Measurements from ENCODE around the gene ACAD8. TPM values are rescaled to one million over a fixed set of nuclear protein-coding genes. Genes with fewer than 3 reads are reported as not detected.

The ACAD8 gene
- polyA plus RNA-seq, 1 donor (not counting 4 experiments of a cell fraction or from before 2014, with no cell fraction given): 21.7 TPM

DNA sequence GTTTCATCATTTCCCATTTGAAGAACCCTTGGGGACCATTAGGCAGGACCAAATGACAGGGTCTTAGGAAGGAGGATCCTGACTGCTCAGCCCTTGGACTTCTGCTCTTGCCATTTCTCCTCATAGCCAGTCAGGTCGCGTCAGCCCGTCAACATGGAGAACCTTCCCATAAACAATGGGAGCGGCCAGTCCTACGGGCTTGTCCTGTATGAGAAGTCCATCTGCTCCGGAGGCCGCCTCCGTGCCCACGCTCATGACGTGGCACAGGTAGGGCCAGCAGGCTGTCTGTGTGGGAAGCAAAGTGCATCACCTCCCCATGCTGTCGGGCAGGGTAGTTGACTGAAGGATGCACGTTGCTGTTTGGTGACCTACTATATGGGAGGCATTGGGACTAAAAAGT lies 58.9 kb downstream of the ACAD8 start:
- Histone ChIP-seq H3K9me1 (ENCODE audit: control insufficient read depth, extremely low read depth, insufficient read depth, low read length) (no peaks in the 10 kb centered on the region), H4K20me1 (ENCODE audit: control insufficient read depth, extremely low read depth, insufficient read depth, low read length) (no peaks in the 10 kb centered on the region), H3K79me2 (ENCODE audit: control insufficient read depth, insufficient read depth, low read length) (no peaks in the 10 kb centered on the region), H3K4me2 (ENCODE audit: control insufficient read depth, extremely low read depth, insufficient read depth, low read depth, low read length) (no peak overlapping the region), H3K4me3 (ENCODE audit: control insufficient read depth in 2 of 3, extremely low read depth in 1 of 3, insufficient read depth in 2 of 3, low read depth in 1 of 3, low read length in 3 of 3) (no peak overlapping the region), H3K27ac (ENCODE audit: control insufficient read depth, insufficient read depth, low read length) (no peak overlapping the region), H3K4me1 (ENCODE audit: control insufficient read depth, extremely low read depth, insufficient read depth, low read length) (no peaks in the 10 kb centered on the region), H3K36me3 (ENCODE audit: control insufficient read depth in 2 of 2, extremely low read depth in 1 of 2, insufficient read depth in 2 of 2, low read length in 2 of 2) (no peaks in the 10 kb centered on the region), H2AFZ (ENCODE audit: control insufficient read depth, low read length) (no peak overlapping the region), H3K9ac (ENCODE audit: control insufficient read depth, extremely low read depth, insufficient read depth, low read length) (no peak overlapping the region), H3K27me3 (ENCODE audit: control insufficient read depth, extremely low read depth, insufficient read depth, low read length) (no peaks in the 10 kb centered on the region), H3K9me3 (ENCODE audit: control insufficient read depth, low read depth, low read length) (no peaks in the 10 kb centered on the region)
- FAIRE-seq (no peak), DNase-seq (ENCODE audit: low read depth, low spot score) (no peak)
- dilution Hi-C loops (cut with MboI; ENCODE audit: extremely low pct_ligation_motif_present, low sequenced_read_pairs): no loop called here
- TF ChIP-seq EZH2 (IDR thresholded peaks at IDR 0.05; ENCODE audit: low read length): no peak
- TF ChIP-seq, protein P1, sequence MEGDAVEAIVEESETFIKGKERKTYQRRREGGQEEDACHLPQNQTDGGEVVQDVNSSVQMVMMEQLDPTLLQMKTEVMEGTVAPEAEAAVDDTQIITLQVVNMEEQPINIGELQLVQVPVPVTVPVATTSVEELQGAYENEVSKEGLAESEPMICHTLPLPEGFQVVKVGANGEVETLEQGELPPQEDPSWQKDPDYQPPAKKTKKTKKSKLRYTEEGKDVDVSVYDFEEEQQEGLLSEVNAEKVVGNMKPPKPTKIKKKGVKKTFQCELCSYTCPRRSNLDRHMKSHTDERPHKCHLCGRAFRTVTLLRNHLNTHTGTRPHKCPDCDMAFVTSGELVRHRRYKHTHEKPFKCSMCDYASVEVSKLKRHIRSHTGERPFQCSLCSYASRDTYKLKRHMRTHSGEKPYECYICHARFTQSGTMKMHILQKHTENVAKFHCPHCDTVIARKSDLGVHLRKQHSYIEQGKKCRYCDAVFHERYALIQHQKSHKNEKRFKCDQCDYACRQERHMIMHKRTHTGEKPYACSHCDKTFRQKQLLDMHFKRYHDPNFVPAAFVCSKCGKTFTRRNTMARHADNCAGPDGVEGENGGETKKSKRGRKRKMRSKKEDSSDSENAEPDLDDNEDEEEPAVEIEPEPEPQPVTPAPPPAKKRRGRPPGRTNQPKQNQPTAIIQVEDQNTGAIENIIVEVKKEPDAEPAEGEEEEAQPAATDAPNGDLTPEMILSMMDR (optimal IDR thresholded peaks at IDR 0.05 in 1 of 3, IDR thresholded peaks at IDR 0.05 in 1 of 3, conservative IDR thresholded peaks at IDR 0.05 in 1 of 3; ENCODE audit: extremely low read depth in 1 of 3, insufficient read depth in 2 of 3, low read length in 3 of 3): no peak

DNA sequence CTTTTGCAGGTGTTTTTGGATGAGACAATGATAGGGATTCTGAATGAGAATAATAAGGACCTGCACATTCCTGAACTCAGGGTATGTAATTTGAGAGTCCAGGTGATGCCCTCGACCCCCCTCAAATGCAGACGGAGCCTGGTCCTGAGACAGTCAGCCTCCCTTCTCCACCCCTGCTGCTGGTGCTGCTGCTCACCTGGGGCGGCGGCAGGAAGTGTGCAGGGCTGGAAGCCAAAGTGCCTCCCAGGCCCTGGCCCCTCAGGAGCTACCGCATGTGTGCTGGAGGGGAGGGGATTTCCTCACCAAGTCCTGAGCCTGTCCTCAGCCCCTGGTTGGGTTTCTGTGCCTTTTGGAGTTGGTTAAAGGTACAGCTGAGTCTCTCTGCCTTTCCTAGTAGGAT lies 59.4 kb downstream of the ACAD8 start:
- no peaks in the 10 kb centered on the region for H3K27me3 ChIP-seq (ENCODE audit: control insufficient read depth, extremely low read depth, insufficient read depth, low read length)

More for the DNA sequence above, 59.4 kb downstream of the ACAD8 start:
- Histone ChIP-seq H3K4me3 (ENCODE audit: control insufficient read depth in 2 of 3, extremely low read depth in 1 of 3, insufficient read depth in 2 of 3, low read depth in 1 of 3, low read length in 3 of 3) (no peak overlapping the region), H3K9me3 (ENCODE audit: control insufficient read depth, low read depth, low read length) (no peaks in the 10 kb centered on the region), H3K36me3 (ENCODE audit: control insufficient read depth in 2 of 2, extremely low read depth in 1 of 2, insufficient read depth in 2 of 2, low read length in 2 of 2) (no peaks in the 10 kb centered on the region), H3K79me2 (ENCODE audit: control insufficient read depth, insufficient read depth, low read length) (no peaks in the 10 kb centered on the region), H3K4me2 (ENCODE audit: control insufficient read depth, extremely low read depth, insufficient read depth, low read depth, low read length) (no peak overlapping the region), H3K27ac (ENCODE audit: control insufficient read depth, insufficient read depth, low read length) (no peak overlapping the region), H4K20me1 (ENCODE audit: control insufficient read depth, extremely low read depth, insufficient read depth, low read length) (no peaks in the 10 kb centered on the region), H2AFZ (ENCODE audit: control insufficient read depth, low read length) (no peak overlapping the region), H3K4me1 (ENCODE audit: control insufficient read depth, extremely low read depth, insufficient read depth, low read length) (no peaks in the 10 kb centered on the region), H3K9ac (ENCODE audit: control insufficient read depth, extremely low read depth, insufficient read depth, low read length) (no peak overlapping the region), H3K9me1 (ENCODE audit: control insufficient read depth, extremely low read depth, insufficient read depth, low read length) (no peaks in the 10 kb centered on the region)
- no peak for FAIRE-seq
- dilution Hi-C loops (cut with MboI; ENCODE audit: extremely low pct_ligation_motif_present, low sequenced_read_pairs): no loop called here
- TF ChIP-seq EZH2 (IDR thresholded peaks at IDR 0.05; ENCODE audit: low read length): no peak
- TF ChIP-seq, protein P1 (optimal IDR thresholded peaks at IDR 0.05 in 1 of 3, IDR thresholded peaks at IDR 0.05 in 1 of 3, conservative IDR thresholded peaks at IDR 0.05 in 1 of 3; ENCODE audit: extremely low read depth in 1 of 3, insufficient read depth in 2 of 3, low read length in 3 of 3): no peak
- DNase-seq (ENCODE audit: low read depth, low spot score): no peak

Measured in keratinocyte (primary cell).